ENCODE data around the gene MAPK8.

MAPK8 gene

GRCh38 chr10:48446785-48447184 lies 140.3 kb downstream of the MAPK8 start:
- Histone ChIP-seq H2AFZ (ENCODE audit: insufficient read depth, low read length, poor library complexity) (no peak overlapping the region), H4K12ac (ENCODE audit: low read depth, low read length) (no peak overlapping the region), H3K4me3 (ENCODE audit: low read depth, low read length) (no peak overlapping the region), H3K79me1 (ENCODE audit: low read length) (no peaks in the 10 kb centered on the region), H2BK12ac (ENCODE audit: low read length) (no peak overlapping the region), H3K4me2 (ENCODE audit: low read length) (no peak overlapping the region), H4K8ac (ENCODE audit: low read depth, low read length) (no peak overlapping the region), H2BK5ac (ENCODE audit: low read depth, low read length, poor library complexity) (no peak overlapping the region), H3K4ac (ENCODE audit: low read depth, low read length) (no peak overlapping the region), H3K79me2 (ENCODE audit: control insufficient read depth, insufficient read depth, low read length, poor library complexity) (no peaks in the 10 kb centered on the region), H3K14ac (ENCODE audit: low read length) (no peak overlapping the region), H3K9ac (ENCODE audit: low read length) (no peak overlapping the region), H3K27ac (ENCODE audit: low read depth, low read length) (no peak overlapping the region), H2BK120ac (ENCODE audit: insufficient read depth, low read length, poor library complexity) (no peak overlapping the region), H3K23ac (ENCODE audit: low read length) (no peak overlapping the region), H3K18ac (ENCODE audit: low read length) (no peak overlapping the region), H3K4me1 (ENCODE audit: control insufficient read depth in 1 of 2, insufficient read depth in 2 of 2, low read length in 2 of 2) (no peaks in the 10 kb centered on the region), H3K9me3 (ENCODE audit: insufficient read depth, low read depth, low read length) (peaks cover 3% of the 10 kb centered on the region), H4K91ac (ENCODE audit: low read depth, low read length) (no peak overlapping the region), H3K36me3 (ENCODE audit: control insufficient read depth in 1 of 2, insufficient read depth in 2 of 2, low read length in 2 of 2) (no peaks in the 10 kb centered on the region), H2AK5ac (ENCODE audit: low read length) (no peak overlapping the region), H3K27me3 (ENCODE audit: insufficient read depth, low read length) (no peaks in the 10 kb centered on the region)
- no peak for DNase-seq
- WGBS (ENCODE audit: extremely low coverage, insufficient coverage, insufficient read length) = no CpG with 5 or more reads among the region's 7 CpGs

DNA sequence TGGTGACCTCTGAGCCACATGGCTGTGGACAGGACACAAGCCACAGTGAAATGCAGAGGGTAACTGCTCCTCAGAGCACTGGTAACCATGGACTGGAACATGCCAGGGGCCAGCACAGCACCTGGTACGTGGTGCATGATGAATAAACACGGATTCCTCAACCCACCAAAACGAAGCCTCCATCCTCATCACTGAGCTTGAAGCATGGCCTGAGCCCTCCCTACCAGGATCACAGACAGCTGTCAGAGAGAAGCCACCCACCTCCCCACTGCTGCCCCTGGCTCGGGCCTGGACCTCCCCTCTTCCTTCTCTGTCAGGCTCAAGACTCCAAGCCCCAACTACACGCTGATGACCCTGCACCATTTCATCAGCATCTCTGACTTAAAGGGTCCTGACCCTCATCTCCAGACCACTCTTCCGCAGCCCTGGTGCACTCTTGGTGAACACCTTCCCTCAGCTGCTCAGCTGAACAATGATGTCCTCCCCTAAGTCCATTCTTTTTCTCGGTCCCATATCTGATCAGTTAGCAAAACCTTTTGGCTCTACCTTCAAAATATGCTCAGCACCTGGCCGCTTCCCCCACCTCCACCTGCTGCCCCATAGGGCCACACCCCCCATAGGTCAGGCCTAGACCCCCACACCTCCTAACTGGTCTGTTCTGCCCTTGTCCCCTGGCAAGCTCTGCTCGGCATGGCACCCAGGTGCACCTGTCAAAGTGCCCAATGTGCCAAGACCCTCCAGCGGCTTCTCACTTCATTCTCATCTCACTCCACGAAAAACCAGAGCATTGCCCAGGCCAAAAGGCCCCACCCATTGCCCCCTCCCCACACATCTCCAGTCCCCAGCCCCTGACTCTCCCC lies 141.1 kb downstream of the MAPK8 start:
- H3K27ac ChIP-seq (ENCODE audit: low read depth, low read length) = no peak overlapping the region
- H3K23ac ChIP-seq (ENCODE audit: low read length) = no peak overlapping the region
- H3K79me1 ChIP-seq (ENCODE audit: low read length) = no peaks in the 10 kb centered on the region
- H3K9ac ChIP-seq (ENCODE audit: low read length) = no peak overlapping the region
- H4K8ac ChIP-seq (ENCODE audit: low read depth, low read length) = no peak overlapping the region
- no peak overlapping the region for H2BK120ac ChIP-seq (ENCODE audit: insufficient read depth, low read length, poor library complexity)
- no peak overlapping the region for H2AFZ ChIP-seq (ENCODE audit: insufficient read depth, low read length, poor library complexity)
- H3K18ac ChIP-seq (ENCODE audit: low read length) = no peak overlapping the region
- H4K91ac ChIP-seq (ENCODE audit: low read depth, low read length) = no peak overlapping the region
- no peak overlapping the region for H2BK5ac ChIP-seq (ENCODE audit: low read depth, low read length, poor library complexity)
- no peak overlapping the region for H3K4ac ChIP-seq (ENCODE audit: low read depth, low read length)
- peaks cover 3% of the 10 kb centered on the region for H3K9me3 ChIP-seq (ENCODE audit: insufficient read depth, low read depth, low read length)
- no peak overlapping the region for H2AK5ac ChIP-seq (ENCODE audit: low read length)
- no peaks in the 10 kb centered on the region for H3K4me1 ChIP-seq (ENCODE audit: control insufficient read depth in 1 of 2, insufficient read depth in 2 of 2, low read length in 2 of 2)
- H3K27me3 ChIP-seq (ENCODE audit: insufficient read depth, low read length) = no peaks in the 10 kb centered on the region
- no peak overlapping the region for H2BK12ac ChIP-seq (ENCODE audit: low read length)
- no peak overlapping the region for H4K12ac ChIP-seq (ENCODE audit: low read depth, low read length)
- peak overlapping the region; percentile 10 for H3K4me3 ChIP-seq (ENCODE audit: low read depth, low read length)
- no peaks in the 10 kb centered on the region for H3K79me2 ChIP-seq (ENCODE audit: control insufficient read depth, insufficient read depth, low read length, poor library complexity)
- no peaks in the 10 kb centered on the region for H3K36me3 ChIP-seq (ENCODE audit: control insufficient read depth in 1 of 2, insufficient read depth in 2 of 2, low read length in 2 of 2)
- H3K4me2 ChIP-seq (ENCODE audit: low read length) = no peak overlapping the region
- H3K14ac ChIP-seq (ENCODE audit: low read length) = no peak overlapping the region
- no peak for DNase-seq
- WGBS (ENCODE audit: extremely low coverage, insufficient coverage, insufficient read length) = no CpG with 5 or more reads among the region's 11 CpGs

DNA sequence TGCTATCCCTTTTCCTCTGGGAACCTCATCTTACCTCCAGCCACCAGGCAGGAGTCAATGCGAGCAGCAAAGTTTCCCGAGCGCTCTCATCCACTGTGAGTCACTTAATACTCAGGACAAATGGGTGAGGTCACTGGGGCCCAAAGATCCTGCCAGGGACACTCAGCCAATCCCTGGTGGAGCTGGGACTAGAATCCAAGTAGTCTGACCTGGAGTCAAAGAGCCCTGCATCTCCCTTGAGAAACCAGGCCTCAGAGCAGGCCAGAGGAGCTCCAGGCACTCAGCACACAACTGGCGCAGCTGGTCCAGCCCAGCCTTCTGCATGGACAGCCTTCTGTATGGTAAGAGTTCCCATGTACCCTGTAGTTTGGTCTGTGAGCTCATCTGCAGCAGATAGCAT lies 142.3 kb downstream of the MAPK8 start:
- Histone ChIP-seq H3K27ac (ENCODE audit: low read depth, low read length) (no peak overlapping the region), H3K14ac (ENCODE audit: low read length) (no peak overlapping the region), H3K79me2 (ENCODE audit: control insufficient read depth, insufficient read depth, low read length, poor library complexity) (no peaks in the 10 kb centered on the region), H2AFZ (ENCODE audit: insufficient read depth, low read length, poor library complexity) (no peak overlapping the region), H2BK120ac (ENCODE audit: insufficient read depth, low read length, poor library complexity) (no peak overlapping the region), H3K36me3 (ENCODE audit: control insufficient read depth in 1 of 2, insufficient read depth in 2 of 2, low read length in 2 of 2) (no peaks in the 10 kb centered on the region), H3K9me3 (ENCODE audit: insufficient read depth, low read depth, low read length) (peaks cover 3% of the 10 kb centered on the region), H3K4me1 (ENCODE audit: control insufficient read depth in 1 of 2, insufficient read depth in 2 of 2, low read length in 2 of 2) (no peaks in the 10 kb centered on the region), H2BK12ac (ENCODE audit: low read length) (no peak overlapping the region), H3K9ac (ENCODE audit: low read length) (no peak overlapping the region), H3K27me3 (ENCODE audit: insufficient read depth, low read length) (no peaks in the 10 kb centered on the region), H3K18ac (ENCODE audit: low read length) (no peak overlapping the region), H4K12ac (ENCODE audit: low read depth, low read length) (no peak overlapping the region), H4K91ac (ENCODE audit: low read depth, low read length) (no peak overlapping the region), H3K23ac (ENCODE audit: low read length) (no peak overlapping the region), H3K4ac (ENCODE audit: low read depth, low read length) (no peak overlapping the region), H2BK5ac (ENCODE audit: low read depth, low read length, poor library complexity) (no peak overlapping the region), H3K4me3 (ENCODE audit: low read depth, low read length) (no peak overlapping the region), H4K8ac (ENCODE audit: low read depth, low read length) (no peak overlapping the region), H3K79me1 (ENCODE audit: low read length) (no peaks in the 10 kb centered on the region), H2AK5ac (ENCODE audit: low read length) (no peak overlapping the region), H3K4me2 (ENCODE audit: low read length) (no peak overlapping the region)
- no CpG with 5 or more reads among the region's 4 CpGs for WGBS (ENCODE audit: extremely low coverage, insufficient coverage, insufficient read length)
- DNase-seq = no peak

GRCh38 chr10:48449501-48450232 lies 143.2 kb downstream of the MAPK8 start:
- H3K9me3 ChIP-seq (ENCODE audit: insufficient read depth, low read depth, low read length) = peaks cover 3% of the 10 kb centered on the region
- H3K79me1 ChIP-seq (ENCODE audit: low read length) = no peaks in the 10 kb centered on the region
- H2BK5ac ChIP-seq (ENCODE audit: low read depth, low read length, poor library complexity) = no peak overlapping the region
- H3K18ac ChIP-seq (ENCODE audit: low read length) = no peak overlapping the region
- no peak overlapping the region for H3K23ac ChIP-seq (ENCODE audit: low read length)
- H2AFZ ChIP-seq (ENCODE audit: insufficient read depth, low read length, poor library complexity) = no peak overlapping the region
- H2AK5ac ChIP-seq (ENCODE audit: low read length) = no peak overlapping the region
- no peak overlapping the region for H3K14ac ChIP-seq (ENCODE audit: low read length)
- no peak overlapping the region for H3K27ac ChIP-seq (ENCODE audit: low read depth, low read length)
- no CpG with 5 or more reads among the region's 19 CpGs for WGBS (ENCODE audit: extremely low coverage, insufficient coverage, insufficient read length)
- H3K4me3 ChIP-seq (ENCODE audit: low read depth, low read length) = no peak overlapping the region
- no peaks in the 10 kb centered on the region for H3K79me2 ChIP-seq (ENCODE audit: control insufficient read depth, insufficient read depth, low read length, poor library complexity)
- H3K9ac ChIP-seq (ENCODE audit: low read length) = no peak overlapping the region
- H4K8ac ChIP-seq (ENCODE audit: low read depth, low read length) = no peak overlapping the region
- no peak overlapping the region for H4K12ac ChIP-seq (ENCODE audit: low read depth, low read length)
- no peaks in the 10 kb centered on the region for H3K4me1 ChIP-seq (ENCODE audit: control insufficient read depth in 1 of 2, insufficient read depth in 2 of 2, low read length in 2 of 2)
- H2BK120ac ChIP-seq (ENCODE audit: insufficient read depth, low read length, poor library complexity) = no peak overlapping the region
- H2BK12ac ChIP-seq (ENCODE audit: low read length) = no peak overlapping the region
- H3K27me3 ChIP-seq (ENCODE audit: insufficient read depth, low read length) = no peaks in the 10 kb centered on the region
- H3K4ac ChIP-seq (ENCODE audit: low read depth, low read length) = no peak overlapping the region
- no peak overlapping the region for H3K4me2 ChIP-seq (ENCODE audit: low read length)
- DNase-seq = no peak
- H3K36me3 ChIP-seq (ENCODE audit: control insufficient read depth in 1 of 2, insufficient read depth in 2 of 2, low read length in 2 of 2) = no peaks in the 10 kb centered on the region
- H4K91ac ChIP-seq (ENCODE audit: low read depth, low read length) = no peak overlapping the region
